Activated CD4-positive, alpha-beta memory T cell treated with anti-CD3 and anti-CD28 coated beads, Interleukin-2, amount 10 ng/mL, durations not matched to agents 7 days and 5 days (primary cell): Measurements from ENCODE around the gene ACAD9. TPM values are rescaled to one million over a fixed set of nuclear protein-coding genes. Genes with fewer than 3 reads are reported as not detected.
A peak's percentile ranks its signal among the peaks of the same experiment; 100 is the strongest.

Experiments used
- CTCF ChIA-PET: fragments of 350-600 bp; sonication (Branson Sonifier 250); formaldehyde crosslinking; loops from one replicate; lab custom pipeline; 2021; ENCODE audit warnings: antibody characterized with exemption, inconsistent platforms; lab: Charles Lee
- POLR2A ChIA-PET: fragments of 350-600 bp; sonication (Branson Sonifier 250); formaldehyde crosslinking; loops from one replicate; lab custom pipeline; 2021; ENCODE audit warnings: antibody characterized with exemption; lab: Charles Lee
- DNase-seq: peaks from one replicate; pipeline ENCODE4 v3.0.0-alpha.2; 2020
- H3K27ac Mint-ChIP-seq: one replicate; pipeline ENCODE4 v1.8.0; 2021; ENCODE audit warnings: mild to moderate bottlenecking, mixed read lengths
- H3K27me3 Mint-ChIP-seq: one replicate; pipeline ENCODE4 v1.8.0; 2021; ENCODE audit warnings: mixed read lengths
- H3K36me3 Mint-ChIP-seq: one replicate; pipeline ENCODE4 v1.8.0; 2021; ENCODE audit warnings: low read depth, mixed read lengths
- H3K4me1 Mint-ChIP-seq: one replicate; pipeline ENCODE4 v1.8.0; 2021; ENCODE audit warnings: mixed read lengths
- H3K4me3 Mint-ChIP-seq: one replicate; pipeline ENCODE4 v1.8.0; 2021; ENCODE audit warnings: mild to moderate bottlenecking, mixed read lengths
- H3K9me3 Mint-ChIP-seq: one replicate; pipeline ENCODE4 v1.8.0; 2021; ENCODE audit warnings: mixed read lengths
- total RNA-seq, 2 experiments: library from RNA; stranded (reverse); gene quantifications; one replicate each; pipeline ENCODE4 v1.2.3, GENCODE V29; 2021

The ACAD9 gene
- total RNA-seq, 2 experiments from 2014 or later: 42.7 to 48.4 TPM

DNA sequence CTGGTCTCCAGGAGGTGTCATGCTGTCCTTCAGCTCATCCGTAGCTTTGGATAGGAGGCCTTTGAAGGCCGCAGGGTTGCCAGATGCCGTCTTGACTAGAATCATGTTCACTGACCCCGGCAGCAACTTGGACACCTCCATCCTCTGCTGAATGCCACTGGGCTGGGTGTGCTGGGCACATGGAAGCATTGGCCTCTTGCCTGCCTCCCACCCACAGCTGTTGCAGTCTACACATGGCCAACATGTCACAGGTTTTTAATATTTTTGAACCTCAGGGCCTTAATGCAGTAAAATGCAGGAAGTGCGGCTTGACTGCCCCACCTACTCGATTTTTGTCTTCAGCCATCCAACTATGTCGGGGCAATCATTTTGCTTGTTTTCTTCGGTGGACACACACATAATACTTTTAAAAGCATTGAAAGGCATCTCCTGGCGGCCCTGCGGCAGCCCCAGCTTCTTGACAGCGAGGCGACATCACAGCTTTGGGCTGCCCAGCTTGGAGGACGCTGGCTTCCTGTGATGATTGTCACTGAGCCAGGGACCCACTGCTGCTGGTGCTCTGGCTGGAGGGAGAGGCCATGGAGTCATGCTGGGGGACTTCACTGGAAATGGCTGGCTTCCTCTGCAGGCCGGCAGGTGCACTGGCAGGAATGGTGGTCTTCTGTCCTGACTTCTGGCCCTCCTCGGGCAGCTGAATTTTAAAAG is 31.6 kb upstream of the ACAD9 start:
- H3K27me3 Mint-ChIP-seq: no peaks in the 10 kb centered on the region
- no peaks in the 10 kb centered on the region for H3K36me3 Mint-ChIP-seq
- POLR2A ChIA-PET: interaction anchor here (0.9 to 2.4 kb wide), 2 partner anchors 23 to 167 kb away, joined by 3 to 18 read pairs; no protein-coding TSS in a partner anchor
- DNase-seq: no peak
- H3K9me3 Mint-ChIP-seq: no peaks in the 10 kb centered on the region
- no peak overlapping the region for H3K4me3 Mint-ChIP-seq
- H3K4me1 Mint-ChIP-seq: peaks cover 16% of the 10 kb centered on the region
- CTCF ChIA-PET: interaction anchor here (0.7 to 3.2 kb wide), 8 partner anchors 9 to 342 kb away, joined by 3 to 35 read pairs (median 4); no protein-coding TSS in a partner anchor
- no peak overlapping the region for H3K27ac Mint-ChIP-seq

DNA sequence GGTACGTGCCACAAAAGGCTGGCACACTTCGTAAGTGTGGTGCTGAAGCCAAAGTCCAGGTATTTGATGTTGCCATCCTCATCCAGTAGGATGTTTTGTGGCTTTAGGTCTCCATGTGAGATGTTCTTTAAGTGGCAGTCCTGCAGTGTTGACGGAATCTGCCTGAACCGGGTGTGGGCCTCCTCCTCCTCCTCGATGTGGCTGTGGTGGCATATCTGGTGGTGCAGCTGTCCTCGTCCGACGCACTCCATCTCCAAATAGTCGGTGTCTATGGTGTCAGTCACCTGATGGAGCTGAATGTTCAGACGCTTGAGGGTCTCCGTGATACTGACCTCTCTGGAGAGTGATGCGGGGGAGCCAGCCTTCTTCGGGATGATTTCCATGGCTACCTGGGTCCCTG is 30.5 kb upstream of the ACAD9 start:
- no peak overlapping the region for H3K27ac Mint-ChIP-seq
- DNase-seq: no peak
- no peaks in the 10 kb centered on the region for H3K27me3 Mint-ChIP-seq
- ChIA-PET POLR2A (no interaction called here), CTCF (no interaction called here)
- no peaks in the 10 kb centered on the region for H3K36me3 Mint-ChIP-seq
- peaks cover 16% of the 10 kb centered on the region for H3K4me1 Mint-ChIP-seq
- peaks cover 3% of the 10 kb centered on the region for H3K9me3 Mint-ChIP-seq
- no peak overlapping the region for H3K4me3 Mint-ChIP-seq

DNA sequence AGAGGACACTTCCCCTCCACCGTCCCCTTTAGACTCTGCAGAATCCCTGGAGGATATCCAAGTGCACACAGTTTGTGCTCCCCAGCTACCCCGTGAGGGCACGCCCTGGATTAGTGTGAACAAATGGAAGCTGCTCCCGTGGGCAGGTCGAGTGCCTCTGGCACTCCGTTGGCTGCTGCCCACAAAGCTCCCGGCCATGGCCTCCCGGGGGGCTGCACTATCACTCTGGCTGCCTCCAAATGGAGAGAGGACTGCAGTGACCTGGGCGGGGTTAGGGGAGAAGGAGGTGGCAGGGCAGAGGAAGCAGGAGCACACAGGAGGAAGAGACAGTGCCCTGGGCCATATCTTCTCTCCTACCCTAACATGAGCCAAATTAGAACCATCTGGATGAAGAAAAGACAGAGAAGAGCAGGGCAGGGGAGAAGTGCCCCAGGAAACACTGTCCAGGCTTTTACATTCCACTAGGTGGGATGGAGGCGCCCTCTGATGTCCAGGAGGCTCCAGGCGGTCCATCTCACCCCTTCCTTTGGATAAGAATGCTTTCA is 29.4 kb upstream of the ACAD9 start:
- POLR2A ChIA-PET: no interaction called here
- H3K27me3 Mint-ChIP-seq: no peaks in the 10 kb centered on the region
- peaks cover 12% of the 10 kb centered on the region for H3K9me3 Mint-ChIP-seq
- H3K36me3 Mint-ChIP-seq: no peaks in the 10 kb centered on the region
- CTCF ChIA-PET: no interaction called here
- no peak overlapping the region for H3K4me3 Mint-ChIP-seq
- no peak for DNase-seq
- no peak overlapping the region for H3K27ac Mint-ChIP-seq
- H3K4me1 Mint-ChIP-seq: peaks cover 14% of the 10 kb centered on the region

DNA sequence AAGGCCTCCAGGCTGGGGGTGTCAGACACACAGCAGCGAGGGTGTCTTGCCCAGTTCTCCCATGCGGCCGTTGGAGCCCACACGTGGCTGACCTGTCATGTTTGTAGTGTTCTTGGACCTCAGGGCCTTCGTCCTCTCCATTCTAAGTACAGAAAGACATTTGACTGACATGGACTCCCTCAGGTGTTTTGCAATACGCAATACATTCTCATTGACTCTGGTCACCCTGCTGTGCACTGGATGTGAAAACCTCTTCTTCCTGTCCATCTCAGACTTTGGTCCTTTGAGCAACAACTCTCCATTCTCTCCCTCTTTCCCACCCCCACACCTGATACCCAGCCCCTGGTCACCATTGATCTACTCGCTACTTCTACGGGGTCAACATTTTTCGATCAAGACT is 28.9 kb upstream of the ACAD9 start:
- DNase-seq: no peak
- H3K27me3 Mint-ChIP-seq: no peaks in the 10 kb centered on the region
- POLR2A ChIA-PET: no interaction called here
- CTCF ChIA-PET: no interaction called here
- H3K4me3 Mint-ChIP-seq: no peak overlapping the region
- H3K27ac Mint-ChIP-seq: no peak overlapping the region
- H3K9me3 Mint-ChIP-seq: peaks cover 15% of the 10 kb centered on the region
- peaks cover 1% of the 10 kb centered on the region for H3K36me3 Mint-ChIP-seq
- peaks cover 9% of the 10 kb centered on the region for H3K4me1 Mint-ChIP-seq

DNA sequence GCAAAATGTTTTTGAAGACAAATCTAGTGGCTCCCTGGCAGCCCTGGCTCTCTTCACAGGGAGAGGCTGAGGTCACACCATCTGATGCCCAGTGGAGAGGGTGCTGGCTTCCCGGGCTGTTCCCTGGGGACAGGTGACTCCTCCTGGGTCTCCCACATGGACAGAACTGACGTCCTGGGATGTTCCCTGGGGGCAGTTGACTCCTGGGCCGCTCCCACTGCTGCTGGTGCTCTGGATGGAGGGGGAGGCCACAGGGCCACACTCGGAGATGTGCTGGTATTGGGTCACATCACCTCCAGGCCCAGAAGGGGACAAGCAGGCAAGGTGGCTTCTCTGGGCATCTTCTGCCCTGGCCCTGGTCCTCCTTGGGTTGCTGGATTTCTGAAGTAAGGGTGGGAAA is 27.8 kb upstream of the ACAD9 start:
- Mint-ChIP-seq H3K27ac (no peak overlapping the region), H3K27me3 (no peaks in the 10 kb centered on the region), H3K9me3 (peaks cover 22% of the 10 kb centered on the region), H3K4me3 (no peak overlapping the region), H3K4me1 (no peaks in the 10 kb centered on the region), H3K36me3 (peaks cover 3% of the 10 kb centered on the region)
- DNase-seq: no peak
- POLR2A ChIA-PET: no interaction called here
- CTCF ChIA-PET: no interaction called here

DNA sequence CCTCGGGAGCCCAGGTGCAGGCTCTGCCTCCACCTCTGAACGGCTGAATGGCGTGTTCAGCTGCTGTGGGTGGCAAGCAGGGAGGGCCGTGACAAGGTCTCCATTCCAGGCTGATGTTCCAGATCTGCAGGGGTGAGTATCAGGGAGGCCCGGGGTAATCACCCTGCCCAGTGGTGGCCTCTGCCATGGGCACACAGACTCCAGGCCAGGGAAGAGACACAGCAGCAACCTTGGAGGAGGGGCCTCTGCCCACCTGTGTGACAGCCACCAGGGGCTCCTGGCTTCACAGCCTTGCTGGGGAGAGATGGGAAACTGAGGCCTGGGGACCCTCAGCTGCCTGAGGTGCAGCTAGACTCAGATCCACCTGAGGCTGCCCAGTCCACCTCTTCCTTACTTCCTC is 25.6 kb upstream of the ACAD9 start:
- POLR2A ChIA-PET: no interaction called here
- no peak for DNase-seq
- CTCF ChIA-PET: no interaction called here
- H3K9me3 Mint-ChIP-seq: peaks cover 39% of the 10 kb centered on the region
- no peaks in the 10 kb centered on the region for H3K4me1 Mint-ChIP-seq
- no peaks in the 10 kb centered on the region for H3K27me3 Mint-ChIP-seq
- peaks cover 10% of the 10 kb centered on the region for H3K36me3 Mint-ChIP-seq
- no peak overlapping the region for H3K27ac Mint-ChIP-seq
- H3K4me3 Mint-ChIP-seq: no peak overlapping the region

DNA sequence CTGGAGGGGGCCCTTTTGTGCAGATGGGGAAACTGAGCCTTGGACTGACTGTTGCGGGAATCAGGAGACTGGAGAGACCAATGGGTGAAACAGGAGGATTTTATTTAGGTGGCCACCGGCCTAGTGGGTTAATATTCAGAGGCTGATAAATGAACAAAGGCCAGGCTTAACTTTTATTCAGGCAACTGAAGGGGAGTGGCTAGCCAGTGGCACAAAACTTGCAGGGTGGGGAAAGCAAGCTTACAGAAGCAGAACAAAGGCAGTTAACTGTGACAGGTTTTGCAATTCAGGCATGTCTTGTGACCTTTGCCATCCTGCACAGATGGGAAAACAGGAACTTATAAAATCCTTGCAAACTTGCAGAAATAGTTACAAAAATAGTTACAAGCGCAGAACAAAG is 24.9 kb upstream of the ACAD9 start:
- no peaks in the 10 kb centered on the region for H3K4me1 Mint-ChIP-seq
- peaks cover 45% of the 10 kb centered on the region for H3K9me3 Mint-ChIP-seq
- no peaks in the 10 kb centered on the region for H3K27me3 Mint-ChIP-seq
- no peak for DNase-seq
- H3K4me3 Mint-ChIP-seq: no peak overlapping the region
- H3K27ac Mint-ChIP-seq: no peak overlapping the region
- ChIA-PET POLR2A (no interaction called here), CTCF (no interaction called here)
- H3K36me3 Mint-ChIP-seq: peaks cover 12% of the 10 kb centered on the region

DNA sequence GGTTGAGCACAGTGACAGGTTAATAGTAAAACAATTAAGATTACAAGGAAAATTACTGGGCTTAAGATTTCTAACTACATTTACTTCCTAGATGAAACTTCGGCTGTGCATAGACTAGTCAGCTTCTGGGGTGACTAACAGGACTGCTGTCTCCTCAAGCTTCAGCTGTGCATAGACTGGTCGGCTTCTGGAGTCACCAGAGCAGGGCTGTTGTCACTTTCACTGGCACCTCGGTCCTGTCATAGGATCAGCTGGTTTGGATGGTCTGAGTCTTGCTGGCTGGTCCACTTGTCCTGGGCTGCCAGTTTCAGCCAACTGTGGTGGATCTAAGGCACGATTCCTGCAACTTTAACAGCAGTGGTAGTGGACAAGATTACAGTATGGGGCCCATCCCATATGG is 23.9 kb upstream of the ACAD9 start:
- no peak overlapping the region for H3K4me3 Mint-ChIP-seq
- H3K27ac Mint-ChIP-seq: no peak overlapping the region
- H3K4me1 Mint-ChIP-seq: no peaks in the 10 kb centered on the region
- ChIA-PET CTCF (no interaction called here), POLR2A (no interaction called here)
- H3K9me3 Mint-ChIP-seq: peaks cover 55% of the 10 kb centered on the region
- peaks cover 21% of the 10 kb centered on the region for H3K36me3 Mint-ChIP-seq
- no peaks in the 10 kb centered on the region for H3K27me3 Mint-ChIP-seq
- no peak for DNase-seq

DNA sequence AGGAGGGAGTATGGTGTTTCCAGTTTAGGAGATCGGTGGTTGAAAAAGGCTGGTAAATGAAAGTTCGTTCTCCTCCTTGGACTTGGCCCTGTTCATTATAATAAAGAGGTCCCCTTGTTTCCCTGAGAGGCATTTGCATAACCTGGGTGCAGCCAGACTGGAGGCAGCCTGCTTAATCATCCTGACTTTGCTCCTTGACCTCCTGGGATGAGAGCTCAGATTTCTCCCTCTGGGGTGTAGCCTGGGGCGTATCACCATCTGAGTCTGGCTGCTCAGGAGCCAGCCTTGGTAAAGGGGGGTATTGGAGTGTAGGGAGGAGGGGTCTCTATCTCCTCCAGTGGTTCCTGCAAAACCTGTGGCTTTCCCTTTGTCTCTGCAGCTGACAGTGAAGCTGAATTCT is 21.3 kb upstream of the ACAD9 start:
- CTCF ChIA-PET: interaction anchor here (1.0 to 1.3 kb wide), 2 partner anchors 17 to 240 kb away, joined by 3 read pairs; no protein-coding TSS in a partner anchor

DNA sequence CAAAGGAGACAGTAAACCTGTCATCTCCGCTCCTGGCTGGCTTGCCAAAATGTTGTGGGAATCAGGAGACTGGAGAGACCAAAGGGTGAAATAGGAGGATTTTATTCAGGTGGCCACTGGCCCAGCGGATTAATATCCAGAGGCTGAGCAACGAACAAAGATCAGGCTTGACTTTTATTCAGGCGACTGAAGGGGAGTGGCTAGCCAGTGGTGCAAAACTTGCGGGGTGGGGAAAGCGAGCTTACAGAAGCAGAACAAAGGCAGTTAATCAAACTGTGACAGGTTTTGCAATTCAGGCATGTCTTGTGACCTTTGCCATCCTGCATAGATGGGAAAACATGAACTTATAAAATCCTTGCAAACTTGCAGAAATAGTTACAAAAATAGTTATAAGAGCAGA is 19.8 kb upstream of the ACAD9 start:
- no peak overlapping the region for H3K27ac Mint-ChIP-seq
- H3K4me3 Mint-ChIP-seq: no peak overlapping the region
- peaks cover 52% of the 10 kb centered on the region for H3K9me3 Mint-ChIP-seq
- CTCF ChIA-PET: interaction anchor here (0.6 kb wide), 1 partner anchor 59 kb away, joined by 5 read pairs; no protein-coding TSS in a partner anchor
- no peaks in the 10 kb centered on the region for H3K4me1 Mint-ChIP-seq
- DNase-seq: no peak
- POLR2A ChIA-PET: no interaction called here
- H3K36me3 Mint-ChIP-seq: peaks cover 23% of the 10 kb centered on the region
- no peaks in the 10 kb centered on the region for H3K27me3 Mint-ChIP-seq

More for the DNA sequence above, 21.3 kb upstream of the ACAD9 start:
- no peak for DNase-seq
- H3K9me3 Mint-ChIP-seq: peaks cover 62% of the 10 kb centered on the region
- H3K4me3 Mint-ChIP-seq: no peak overlapping the region
- no peaks in the 10 kb centered on the region for H3K27me3 Mint-ChIP-seq
- POLR2A ChIA-PET: no interaction called here
- no peak overlapping the region for H3K27ac Mint-ChIP-seq
- H3K4me1 Mint-ChIP-seq: no peaks in the 10 kb centered on the region
- peaks cover 23% of the 10 kb centered on the region for H3K36me3 Mint-ChIP-seq

DNA sequence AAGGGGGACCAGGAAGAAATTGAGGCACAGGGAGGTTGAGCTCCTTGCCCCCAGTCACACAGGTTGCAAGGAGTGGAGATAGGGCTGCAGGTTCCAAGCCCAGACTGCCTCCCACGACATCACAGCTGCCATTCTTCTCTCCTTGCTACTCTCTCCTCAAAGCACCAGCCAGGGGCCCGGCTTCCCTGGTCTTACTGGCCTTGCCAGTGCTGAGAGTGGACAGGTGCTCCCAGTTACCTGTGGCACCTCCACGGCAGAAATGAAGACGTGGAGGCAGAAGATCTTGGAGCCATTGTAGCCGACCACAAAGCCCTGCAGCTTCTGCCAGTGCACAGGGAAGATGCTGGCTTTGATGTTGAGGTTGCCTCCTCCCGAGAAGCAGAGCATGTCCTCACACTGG is 17.9 kb upstream of the ACAD9 start:
- POLR2A ChIA-PET: no interaction called here
- no peaks in the 10 kb centered on the region for H3K27me3 Mint-ChIP-seq
- CTCF ChIA-PET: no interaction called here
- H3K4me1 Mint-ChIP-seq: no peaks in the 10 kb centered on the region
- no peak overlapping the region for H3K27ac Mint-ChIP-seq
- peaks cover 20% of the 10 kb centered on the region for H3K36me3 Mint-ChIP-seq
- H3K9me3 Mint-ChIP-seq: peaks cover 41% of the 10 kb centered on the region
- H3K4me3 Mint-ChIP-seq: no peak overlapping the region
- no peak for DNase-seq

DNA sequence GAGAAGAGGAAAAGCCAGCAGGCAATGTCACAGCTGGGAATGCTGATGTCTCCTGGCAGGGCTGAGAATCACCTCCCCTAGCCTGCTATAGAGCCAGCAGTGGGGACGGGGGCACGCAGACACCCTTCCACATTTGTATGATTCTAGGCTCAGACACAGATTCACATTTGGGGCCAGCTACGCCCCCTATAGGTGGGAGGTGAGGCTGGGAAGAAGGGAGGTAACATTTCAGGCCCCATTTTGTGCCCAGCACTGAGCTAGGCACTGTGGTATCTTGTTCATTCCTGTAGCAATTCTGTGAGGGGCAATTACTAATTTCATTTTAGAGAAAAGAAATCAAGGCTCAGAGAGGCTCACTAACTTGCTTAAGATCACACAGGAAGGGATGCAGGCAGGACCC is 15.9 kb upstream of the ACAD9 start:
- H3K9me3 Mint-ChIP-seq: peaks cover 26% of the 10 kb centered on the region
- no peak overlapping the region for H3K27ac Mint-ChIP-seq
- no peaks in the 10 kb centered on the region for H3K27me3 Mint-ChIP-seq
- H3K36me3 Mint-ChIP-seq: peaks cover 16% of the 10 kb centered on the region
- no peak overlapping the region for H3K4me3 Mint-ChIP-seq
- CTCF ChIA-PET: interaction anchor here (0.8 to 1.5 kb wide), 3 partner anchors 12 to 107 kb away, joined by 3 to 5 read pairs (median 3); partner anchors contain the start of gene ACAD9
- H3K4me1 Mint-ChIP-seq: peaks cover 2% of the 10 kb centered on the region
- POLR2A ChIA-PET: no interaction called here
- DNase-seq: peak; percentile 24

DNA sequence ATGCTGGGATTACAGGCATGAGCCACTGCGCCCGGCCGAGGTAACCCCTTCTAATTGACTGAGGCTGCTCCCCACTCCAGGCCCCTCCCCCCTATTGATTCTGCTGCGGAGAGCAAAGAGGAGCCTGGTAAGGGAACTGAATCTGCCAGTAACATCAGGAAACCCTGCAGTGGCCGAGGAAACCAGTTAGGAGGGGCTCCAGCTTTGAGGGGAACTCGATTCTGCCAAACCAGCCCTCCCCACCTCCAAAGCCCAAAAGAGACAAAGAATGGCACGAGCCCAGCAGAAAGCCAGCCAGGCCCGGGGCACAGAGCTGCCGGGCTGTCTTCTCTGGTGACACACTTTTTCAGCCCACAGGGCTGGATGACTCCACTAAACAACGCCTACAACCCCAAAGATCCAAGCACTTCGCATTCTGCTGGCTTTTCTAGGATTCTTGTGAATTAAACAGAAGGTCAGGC is 15.0 kb upstream of the ACAD9 start:
- no peak overlapping the region for H3K4me3 Mint-ChIP-seq
- no peak for DNase-seq
- no peaks in the 10 kb centered on the region for H3K27me3 Mint-ChIP-seq
- ChIA-PET CTCF (interaction anchor here (1.5 kb wide), 1 partner anchor 106 kb away, joined by 3 read pairs; no protein-coding TSS in a partner anchor), POLR2A (no interaction called here)
- peaks cover 12% of the 10 kb centered on the region for H3K36me3 Mint-ChIP-seq
- no peak overlapping the region for H3K27ac Mint-ChIP-seq
- H3K4me1 Mint-ChIP-seq: peaks cover 2% of the 10 kb centered on the region
- peaks cover 18% of the 10 kb centered on the region for H3K9me3 Mint-ChIP-seq
